Measurements from ENCODE around the gene TMPRSS6. TPM values are rescaled to one million over a fixed set of nuclear protein-coding genes. Genes with fewer than 3 reads are reported as not detected.

Gene TMPRSS6
- total and polyA plus RNA-seq, 2 of the 8 experiments (the other 6 are each of a cell fraction or from before 2014, with no cell fraction given), result 0.02 TPM; not detected in 1

- no peak for TF ChIP-seq CHD7 (IDR thresholded peaks at IDR 0.05; ENCODE audit: insufficient replicate concordance, low read length)
- no peak for TF ChIP-seq SP1 (IDR thresholded peaks at IDR 0.05; ENCODE audit: low read depth, low read length)
- TF ChIP-seq CREB1 (IDR thresholded peaks at IDR 0.05), result no peak
- no peak for TF ChIP-seq SIRT6 (IDR thresholded peaks at IDR 0.05; ENCODE audit: low read length)
- no peak for TF ChIP-seq BRCA1 (IDR thresholded peaks at IDR 0.05; ENCODE audit: low read depth, low read length)
- no peak for TF ChIP-seq CHD1 (IDR thresholded peaks at IDR 0.05; ENCODE audit: low read depth, low read length)
- TF ChIP-seq POLR2A (IDR thresholded peaks at IDR 0.05; ENCODE audit: control extremely low read depth in 1 of 2, low read depth in 2 of 2, low read length in 2 of 2), result no peak
- no peak for TF ChIP-seq BACH1 (IDR thresholded peaks at IDR 0.05; ENCODE audit: low read length)
- TF ChIP-seq SRF (IDR thresholded peaks at IDR 0.05; ENCODE audit: low read depth, low read length), result no peak
- TF ChIP-seq HDAC6 (IDR thresholded peaks at IDR 0.05; ENCODE audit: low read depth, low read length), result no peak
- no peak for TF ChIP-seq RAD21 (IDR thresholded peaks at IDR 0.05 in 1 of 2, conservative IDR thresholded peaks at IDR 0.05 in 1 of 2; ENCODE audit: low read depth in 2 of 2, low read length in 2 of 2)
- TF ChIP-seq CEBPB (IDR thresholded peaks at IDR 0.05; ENCODE audit: low read depth, low read length), result no peak
- no peak for TF ChIP-seq RXRA (IDR thresholded peaks at IDR 0.05; ENCODE audit: insufficient read depth, low read depth, low read length)
- TF ChIP-seq ASH2L (IDR thresholded peaks at IDR 0.05; ENCODE audit: low read length), result no peak
These were observed 62.5 kb downstream of the TMPRSS6 start (continued) for GRCh38 chr22:37047006-37047405.
